NCI-H345 treated with DMSO at 0.1 percent for 48 hours (cell line): ENCODE data around the gene OR6K6.

Experiments
- DNase-seq: peaks from one replicate; lab custom pipeline; 2025; ENCODE audit not compliant: unreplicated experiment; lab: John Stamatoyannopoulos, UW

OR6K6 gene, protein sequence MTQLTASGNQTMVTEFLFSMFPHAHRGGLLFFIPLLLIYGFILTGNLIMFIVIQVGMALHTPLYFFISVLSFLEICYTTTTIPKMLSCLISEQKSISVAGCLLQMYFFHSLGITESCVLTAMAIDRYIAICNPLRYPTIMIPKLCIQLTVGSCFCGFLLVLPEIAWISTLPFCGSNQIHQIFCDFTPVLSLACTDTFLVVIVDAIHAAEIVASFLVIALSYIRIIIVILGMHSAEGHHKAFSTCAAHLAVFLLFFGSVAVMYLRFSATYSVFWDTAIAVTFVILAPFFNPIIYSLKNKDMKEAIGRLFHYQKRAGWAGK

DNA sequence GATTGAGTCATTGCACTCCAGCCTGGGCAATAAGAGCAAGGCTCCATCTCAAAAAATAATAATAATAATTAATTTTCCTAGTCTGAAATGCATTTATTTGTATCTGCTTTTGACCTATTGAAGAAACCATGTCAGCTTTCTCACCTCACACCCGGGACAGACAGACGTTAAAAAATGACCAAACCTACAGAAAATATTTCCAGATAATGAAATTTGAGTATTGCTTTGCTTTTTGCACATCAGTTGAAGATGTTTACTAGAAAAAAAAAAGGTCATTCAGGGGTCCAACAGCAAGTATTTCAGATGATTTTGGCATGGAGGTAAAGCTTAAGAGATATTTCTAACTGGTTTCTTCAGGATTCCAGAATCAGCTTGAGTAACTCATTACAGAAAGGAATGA lies at the start of gene OR6K6:
OR6K6 (plus strand) TSS at position 301 of the 400 bp plus-strand sequence. CDS start 168 bp downstream, outside the sequence.
- no peak for DNase-seq

- DNase-seq: no peak
These were observed 48.4 kb upstream of the OR6K6 start for GRCh38 chr1:158706096-158706495.

GRCh38 chr1:158711098-158711497 lies 43.4 kb upstream of the OR6K6 start:
- no peak for DNase-seq

DNA sequence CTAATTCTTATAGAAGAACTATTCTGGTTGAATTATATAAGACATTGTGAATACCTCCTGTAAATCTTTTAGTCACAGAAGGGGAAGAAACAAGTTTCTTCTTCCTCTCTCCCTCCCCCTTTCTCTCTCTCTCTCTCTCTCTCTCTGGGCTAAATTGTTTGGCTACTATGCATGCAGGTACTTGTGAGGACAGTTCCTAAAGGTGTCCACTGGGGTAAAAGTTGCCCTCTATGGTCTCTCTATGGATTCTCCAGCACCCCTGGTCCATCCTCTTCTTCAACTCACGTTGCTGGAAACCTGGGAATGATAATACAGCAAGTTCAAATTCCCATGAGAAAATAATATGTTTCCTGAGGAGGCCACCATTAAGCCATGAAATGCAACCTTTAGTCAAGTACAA lies 39.8 kb upstream of the OR6K6 start:
- DNase-seq: no peak

DNA sequence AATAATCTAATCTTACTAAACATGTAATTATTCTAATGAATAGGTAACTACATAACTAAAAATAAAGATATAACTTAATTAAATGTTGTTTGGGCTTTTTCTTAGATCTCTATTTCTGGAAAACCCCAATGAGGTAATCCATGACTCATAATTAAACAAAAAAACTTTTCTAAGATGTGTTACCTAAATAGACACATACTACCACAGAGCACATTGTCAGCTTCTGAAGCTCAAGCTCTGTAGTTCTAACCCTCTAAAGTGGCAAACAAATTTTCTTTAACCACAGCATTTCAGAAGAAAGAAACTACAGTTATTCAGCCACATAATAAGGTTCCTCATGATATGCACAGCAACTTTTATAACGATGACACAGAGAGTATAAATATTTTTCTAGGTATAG lies 38.2 kb upstream of the OR6K6 start:
- DNase-seq: no peak

- no peak for DNase-seq
These were observed 37.2 kb upstream of the OR6K6 start for GRCh38 chr1:158717344-158717743.

DNA sequence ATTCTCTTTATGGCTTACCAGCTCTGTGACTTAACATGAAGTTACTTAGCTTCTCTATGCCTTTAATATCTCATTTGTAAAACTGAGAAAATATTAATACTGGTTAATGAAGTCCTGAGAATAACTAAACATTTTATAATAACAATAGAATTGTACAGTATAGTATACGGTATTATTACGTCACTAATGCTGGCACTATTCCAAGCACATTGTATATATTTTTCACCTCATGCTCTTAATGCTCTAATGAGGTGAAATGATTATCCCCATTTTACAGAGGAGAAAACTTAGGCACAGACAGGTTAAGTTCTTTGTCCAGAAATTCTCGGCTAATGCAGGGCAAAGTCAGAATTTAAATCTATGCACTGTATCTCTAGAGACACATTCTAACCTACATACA lies 34.9 kb upstream of the OR6K6 start:
- DNase-seq: no peak

- no peak for DNase-seq
These were observed 33.9 kb upstream of the OR6K6 start, which contains the start of gene OR6K3 for GRCh38 chr1:158720620-158721019. Gene OR6K3 (minus strand): TSS chr1:158720720. CDS start chr1:158718115, 2,605 bp downstream.

DNA sequence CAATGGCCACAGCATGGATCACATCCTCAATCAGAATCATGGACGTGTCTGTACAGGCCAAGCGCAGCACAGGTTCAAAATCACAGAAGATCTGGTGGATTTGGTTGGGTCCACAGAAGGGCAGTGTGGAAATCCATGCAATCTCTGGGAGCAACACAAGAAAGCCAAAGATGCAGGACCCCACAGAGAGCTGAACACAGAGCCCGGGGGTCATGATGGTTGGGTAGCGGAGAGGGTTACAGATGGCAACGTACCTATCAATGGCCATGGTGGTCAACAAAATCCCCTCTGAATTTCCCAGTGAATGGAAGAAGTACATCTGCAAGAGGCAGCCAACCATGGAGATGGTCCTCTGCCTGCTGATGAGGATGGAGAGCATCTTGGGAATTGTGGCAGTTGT lies 30.1 kb upstream of the OR6K6 start:
- DNase-seq: no peak

GRCh38 chr1:158728510-158729225 lies 25.9 kb upstream of the OR6K6 start:
- DNase-seq: no peak

GRCh38 chr1:158730453-158730852 lies 24.1 kb upstream of the OR6K6 start:
- DNase-seq: no peak

DNA sequence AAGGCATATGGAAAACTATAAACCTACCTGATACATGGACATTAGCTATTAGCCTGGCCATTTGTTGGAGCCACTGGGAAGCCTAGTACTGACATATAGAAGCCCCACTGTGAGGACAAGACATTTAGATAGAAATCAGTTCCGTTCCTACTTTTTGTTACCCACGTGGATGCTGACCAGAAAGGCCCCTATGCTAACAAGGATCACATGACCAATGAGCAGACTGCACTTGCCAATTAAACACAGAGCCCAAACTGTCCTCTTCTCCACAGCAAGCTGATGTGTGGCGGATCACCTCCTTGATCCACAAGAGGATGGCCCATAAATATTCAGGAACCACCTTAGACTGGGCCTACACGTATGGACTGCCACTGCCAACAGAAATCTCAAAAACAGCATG lies 22.8 kb upstream of the OR6K6 start:
- DNase-seq: no peak

GRCh38 chr1:158732524-158732923 lies 22.0 kb upstream of the OR6K6 start:
- DNase-seq: no peak

DNA sequence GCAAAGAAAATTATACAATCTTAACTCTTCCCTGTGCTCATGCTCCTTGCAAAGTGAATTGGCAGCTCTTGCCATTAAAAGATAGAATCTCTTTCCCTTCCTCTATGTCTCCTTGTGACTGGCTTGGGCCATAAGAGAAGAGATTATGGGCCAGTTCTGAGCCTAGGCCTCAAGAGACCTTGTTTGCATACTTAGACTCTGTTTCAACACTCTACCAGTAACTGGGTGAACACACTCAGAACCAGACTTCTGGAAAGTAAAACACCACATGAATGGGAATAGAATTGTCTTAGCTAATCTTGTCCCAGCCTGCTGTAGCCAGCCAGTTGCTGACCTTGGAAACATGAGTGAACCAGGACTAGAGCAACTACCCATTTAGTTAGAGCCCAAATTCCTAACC lies 18.7 kb upstream of the OR6K6 start:
- no peak for DNase-seq

GRCh38 chr1:158752155-158752712 lies 2.3 kb upstream of the OR6K6 start:
- DNase-seq: no peak

DNA sequence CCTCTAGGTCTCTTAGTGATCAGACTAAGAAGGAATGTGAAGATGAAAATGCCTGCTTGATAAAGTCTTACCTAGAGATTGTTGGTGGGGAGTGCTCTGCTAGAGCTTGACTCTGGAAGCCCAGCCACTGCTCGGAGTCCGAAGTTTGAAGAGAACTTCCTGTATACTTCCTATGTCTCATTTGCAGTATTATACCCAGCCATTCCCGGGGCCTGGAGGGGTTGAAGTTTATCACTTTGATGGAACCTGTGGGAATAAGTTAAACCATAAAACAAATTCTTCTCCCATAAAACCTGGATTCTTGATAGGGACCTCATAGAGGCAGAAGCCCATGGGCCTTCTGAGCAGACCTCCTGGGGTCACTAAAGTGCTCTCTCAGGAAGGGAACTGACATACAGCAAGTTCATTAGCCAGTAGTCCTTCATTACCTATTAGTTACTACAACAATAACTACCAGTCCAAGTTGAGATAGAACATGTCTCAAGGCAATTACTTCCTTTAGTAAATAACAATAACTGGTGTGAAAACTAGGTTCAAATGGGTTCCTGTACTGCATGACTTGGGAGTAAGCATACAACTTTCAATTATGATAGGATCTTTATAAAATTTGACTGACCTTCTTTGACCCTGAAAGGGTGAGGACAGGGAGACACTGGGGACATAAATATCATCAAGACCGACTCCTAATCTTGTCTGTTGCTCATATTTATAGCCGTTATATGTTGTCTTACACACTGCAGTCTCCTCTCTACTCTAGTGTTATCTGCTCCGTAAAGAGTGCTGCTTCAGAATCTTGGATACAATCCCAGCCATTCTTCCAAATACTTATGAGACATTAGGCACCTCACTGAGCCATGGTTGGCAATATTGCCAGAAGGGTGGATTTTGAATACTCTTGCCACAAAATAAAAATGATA lies 17.7 kb downstream of the OR6K6 start, which contains the start of gene OR6N1:
OR6N1 (minus strand) TSS at position 246 of the 917 bp plus-strand sequence. CDS start 5,513 bp downstream, outside the sequence.
- no peak for DNase-seq

DNA sequence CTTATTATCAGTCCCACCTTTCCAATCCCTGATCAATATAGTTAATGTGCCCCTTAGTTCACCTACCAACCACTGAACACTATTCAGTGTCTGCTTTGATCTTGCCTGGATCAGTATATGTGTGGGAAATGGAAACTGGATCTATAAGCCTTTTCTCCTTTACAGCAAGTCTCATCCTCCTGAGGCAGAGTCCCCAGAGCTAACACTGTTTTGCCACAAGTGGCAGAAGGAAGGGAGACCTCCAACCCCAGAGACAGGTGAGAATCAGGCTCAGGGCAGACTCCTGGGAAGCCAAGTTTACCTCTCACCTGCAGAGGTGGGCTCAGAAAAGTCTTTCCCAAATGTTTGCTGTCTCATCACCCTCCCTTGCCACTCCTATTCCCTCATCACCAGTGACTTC lies 26.6 kb downstream of the OR6K6 start, which contains the start of gene OR6N2:
OR6N2 (minus strand) TSS at position 101 of the 400 bp plus-strand sequence. CDS start 3,569 bp downstream, outside the sequence.
- no peak for DNase-seq

DNA sequence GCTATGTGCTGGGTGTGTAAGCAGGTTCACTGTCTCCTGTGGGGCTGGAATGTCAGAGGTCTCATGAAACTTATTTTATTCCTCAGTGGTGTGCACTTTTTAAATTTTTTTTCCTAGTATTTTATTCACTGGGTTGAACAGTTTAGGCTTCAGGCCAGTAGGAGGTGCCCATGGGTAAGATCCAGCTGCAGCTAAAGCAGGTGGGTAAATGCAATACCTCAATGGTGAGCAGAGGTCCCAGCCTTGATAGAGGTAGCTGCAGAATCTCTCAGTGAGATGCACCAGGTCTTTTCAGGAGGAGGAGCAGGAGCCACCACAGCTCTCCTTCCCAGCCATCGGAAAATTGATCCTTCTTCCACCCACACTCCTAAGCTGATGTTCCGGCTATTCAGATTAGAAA lies 39.1 kb downstream of the OR6K6 start:
- no peak for DNase-seq

- DNase-seq: no peak
These were observed 39.7 kb downstream of the OR6K6 start for GRCh38 chr1:158794247-158794646.

DNA sequence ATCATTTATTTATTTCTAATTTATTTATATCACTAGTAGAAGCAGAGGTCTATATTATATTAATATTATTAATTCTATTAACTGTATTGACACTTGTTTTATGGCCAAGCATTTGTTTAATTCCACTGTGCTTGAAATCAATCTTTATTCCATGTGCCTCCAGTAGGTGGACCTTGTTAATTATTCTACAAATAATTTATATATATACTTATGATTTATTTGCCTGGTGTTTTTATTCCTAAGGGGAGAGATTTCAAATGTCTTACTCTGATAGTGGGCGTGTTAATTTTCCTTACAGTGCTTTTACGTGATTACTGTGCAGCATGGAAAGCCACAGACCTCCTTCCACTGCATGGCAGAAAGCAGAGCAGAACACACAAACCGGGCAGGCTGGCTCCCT lies 44.0 kb downstream of the OR6K6 start:
- DNase-seq: no peak

GRCh38 chr1:158799689-158800088 lies 45.2 kb downstream of the OR6K6 start:
- no peak for DNase-seq
